WI38 (cell line): ENCODE results near the gene NOL4L.
"Not testable (repeated sequence)": the region's sequence is repeated elsewhere in the genome, so short reads cannot be mapped to it uniquely, and the experiment has no call there.

Source experiments
- H3K4me3 ChIP-seq: 2 replicates; pipeline ENCODE4 v1.5.1; 2011; ENCODE audit warnings: low read depth, mild to moderate bottlenecking, control low read depth, low read length
- TF ChIP-seq, protein P1 (sequence below): IDR thresholded peaks from 2 replicates; pipeline ENCODE4 v1.5.1; 2012; ENCODE audit warnings: low read depth, mild to moderate bottlenecking, control low read depth, low read length

NOL4L gene

GRCh38 chr20:32495949-32496348 lies 89.2 kb downstream of the NOL4L start:
- H3K4me3 ChIP-seq = no peak overlapping the region
- TF ChIP-seq, protein P1, sequence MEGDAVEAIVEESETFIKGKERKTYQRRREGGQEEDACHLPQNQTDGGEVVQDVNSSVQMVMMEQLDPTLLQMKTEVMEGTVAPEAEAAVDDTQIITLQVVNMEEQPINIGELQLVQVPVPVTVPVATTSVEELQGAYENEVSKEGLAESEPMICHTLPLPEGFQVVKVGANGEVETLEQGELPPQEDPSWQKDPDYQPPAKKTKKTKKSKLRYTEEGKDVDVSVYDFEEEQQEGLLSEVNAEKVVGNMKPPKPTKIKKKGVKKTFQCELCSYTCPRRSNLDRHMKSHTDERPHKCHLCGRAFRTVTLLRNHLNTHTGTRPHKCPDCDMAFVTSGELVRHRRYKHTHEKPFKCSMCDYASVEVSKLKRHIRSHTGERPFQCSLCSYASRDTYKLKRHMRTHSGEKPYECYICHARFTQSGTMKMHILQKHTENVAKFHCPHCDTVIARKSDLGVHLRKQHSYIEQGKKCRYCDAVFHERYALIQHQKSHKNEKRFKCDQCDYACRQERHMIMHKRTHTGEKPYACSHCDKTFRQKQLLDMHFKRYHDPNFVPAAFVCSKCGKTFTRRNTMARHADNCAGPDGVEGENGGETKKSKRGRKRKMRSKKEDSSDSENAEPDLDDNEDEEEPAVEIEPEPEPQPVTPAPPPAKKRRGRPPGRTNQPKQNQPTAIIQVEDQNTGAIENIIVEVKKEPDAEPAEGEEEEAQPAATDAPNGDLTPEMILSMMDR = no peak

- TF ChIP-seq, protein P1 = no peak
- no peak overlapping the region for H3K4me3 ChIP-seq
Measured at GRCh38 chr20:32495217-32495565, 89.9 kb downstream of the NOL4L start.

DNA sequence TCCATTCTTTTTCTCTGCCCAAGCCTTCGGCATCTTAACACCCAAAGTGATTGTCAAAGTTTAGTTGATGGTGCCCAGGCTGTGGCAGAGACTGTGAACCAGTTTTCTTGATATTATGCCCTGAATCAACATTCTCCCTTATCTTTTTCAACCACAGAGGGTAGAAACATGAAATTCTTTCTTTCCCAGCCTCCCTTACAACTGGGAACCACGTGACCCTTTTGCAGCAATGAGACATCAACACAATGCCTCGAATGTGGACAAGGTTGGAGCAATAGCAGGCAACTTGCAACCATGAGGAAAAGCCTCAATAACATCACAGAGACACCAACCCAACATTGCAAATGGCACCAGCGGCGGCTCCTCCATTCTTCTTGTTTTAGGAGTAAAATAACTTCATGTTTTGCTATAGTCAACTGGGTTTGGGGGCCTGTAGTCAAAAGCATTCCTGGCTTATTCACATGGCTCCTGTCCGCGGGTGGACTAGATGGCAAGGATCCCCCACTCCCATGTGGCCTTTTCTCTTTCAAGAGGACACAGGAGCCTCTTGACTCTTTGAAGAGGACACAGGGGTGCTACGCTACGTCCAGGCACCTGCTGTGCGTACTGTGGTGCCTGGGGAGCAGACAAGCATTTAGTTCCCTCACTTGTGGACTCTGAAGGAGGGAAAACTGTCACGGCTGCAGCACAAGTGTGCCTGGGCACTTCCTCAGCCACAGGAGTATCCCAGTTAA lies 90.5 kb downstream of the NOL4L start:
- H3K4me3 ChIP-seq = no peak overlapping the region
- TF ChIP-seq, protein P1 = no peak

- TF ChIP-seq, protein P1 = no peak
- H3K4me3 ChIP-seq = no peak overlapping the region
Measured at GRCh38 chr20:32493356-32493755, 91.8 kb downstream of the NOL4L start.

- not testable (repeated sequence) for H3K4me3 ChIP-seq
Measured at GRCh38 chr20:32491764-32492151, 93.4 kb downstream of the NOL4L start.

DNA sequence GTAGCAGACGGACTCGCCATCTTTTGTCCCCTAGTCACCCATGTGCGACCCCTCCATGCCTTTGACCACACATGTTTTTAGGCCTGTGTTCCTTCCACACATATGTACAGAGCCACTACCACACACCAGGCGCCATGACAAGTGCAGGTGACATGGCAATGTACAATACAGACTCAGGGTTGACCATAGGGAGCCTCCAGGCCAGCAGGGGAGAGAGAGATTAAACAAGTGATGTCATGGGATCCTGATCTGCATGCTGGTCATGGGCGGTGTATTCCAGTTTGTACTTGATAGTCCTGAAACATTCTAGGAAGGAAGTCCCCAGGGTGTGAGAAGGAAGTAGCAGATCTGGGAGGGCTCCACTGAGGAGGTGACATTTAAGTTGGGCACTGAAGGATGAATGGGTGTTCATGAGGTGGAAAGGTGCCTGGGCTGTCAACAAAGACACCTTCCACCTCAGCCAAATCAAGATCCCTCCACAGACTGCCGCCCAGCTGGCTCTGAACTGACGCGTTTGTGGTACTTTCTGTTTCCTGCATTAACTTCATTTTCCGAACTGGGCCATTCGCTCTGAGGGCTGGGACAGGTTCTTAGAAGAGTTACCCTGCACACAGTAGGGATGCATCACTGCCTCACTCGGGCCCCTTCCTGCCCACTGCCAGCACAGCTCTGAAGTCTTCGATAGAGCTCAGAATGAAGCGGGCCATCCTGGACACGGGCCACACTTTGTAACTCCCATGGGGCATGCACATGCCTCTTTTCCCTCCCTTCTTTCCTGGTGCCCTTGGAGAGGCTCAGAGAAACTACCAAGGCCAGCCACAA lies 94.0 kb downstream of the NOL4L start:
- TF ChIP-seq, protein P1 = no peak
- H3K4me3 ChIP-seq = no peak overlapping the region

DNA sequence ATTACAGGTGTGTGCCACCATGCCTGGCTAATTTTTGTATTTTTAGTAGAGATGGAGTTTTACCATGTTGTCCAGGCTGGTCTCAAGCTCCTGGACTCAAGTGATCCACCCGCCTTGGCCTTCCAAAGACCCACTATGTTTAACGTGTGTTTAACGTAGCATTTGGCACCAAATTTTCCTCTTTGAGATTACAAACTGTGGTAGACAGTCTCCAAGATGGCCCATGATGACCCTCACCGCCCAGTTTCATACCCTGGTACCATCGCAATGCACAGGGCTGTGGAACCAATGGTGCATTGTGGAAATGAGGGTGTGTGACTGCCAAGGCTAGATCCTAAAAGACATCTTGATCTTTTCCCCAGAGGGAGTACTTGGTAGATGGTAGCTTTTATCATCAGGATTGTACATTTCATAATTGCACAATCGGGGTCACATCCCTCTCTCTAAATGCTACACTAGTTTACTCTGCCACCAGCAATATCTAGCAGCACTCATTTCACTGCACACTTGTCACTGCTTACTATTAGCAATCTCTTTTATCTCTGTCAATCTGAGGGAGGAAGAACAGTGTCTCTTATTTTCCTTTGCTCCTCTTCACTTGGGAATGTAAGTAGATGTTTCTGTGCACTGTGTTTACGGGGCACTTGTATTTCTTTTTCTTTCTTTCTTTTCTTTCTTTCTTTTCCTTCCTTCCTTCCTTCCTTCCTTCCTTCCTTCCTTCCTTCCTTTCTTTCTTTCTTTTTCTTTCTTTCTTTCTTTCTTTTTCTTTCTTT lies 96.9 kb downstream of the NOL4L start:
- H3K4me3 ChIP-seq = no peak overlapping the region
- TF ChIP-seq, protein P1 = no peak
